Muscle layer of colon (tissue), 2 donors: ENCODE measurements around the gene MX2.

ENCODE experiments used
- H3K27ac ChIP-seq: one replicate; pipeline ENCODE4 v1.7.0; 2013; ENCODE audit warnings: low read depth, mild to moderate bottlenecking, low read length, moderate library complexity
- H3K27me3 ChIP-seq, 2 donors: one replicate each; pipeline ENCODE4 v1.7.0; 2013; ENCODE audit warnings: low read length in 2 of 2, mild to moderate bottlenecking in 2 of 2; ENCODE audit not compliant: insufficient read depth in 2 of 2, control insufficient read depth in 1 of 2
- H3K36me3 ChIP-seq: one replicate; pipeline ENCODE4 v1.7.0; 2013; ENCODE audit warnings: mild to moderate bottlenecking, low read length; ENCODE audit not compliant: insufficient read depth
- H3K4me1 ChIP-seq: one replicate; pipeline ENCODE4 v1.7.0; 2013; ENCODE audit warnings: mild to moderate bottlenecking, low read length; ENCODE audit not compliant: insufficient read depth
- H3K4me3 ChIP-seq, 2 donors: one replicate each; pipeline ENCODE4 v1.7.0; 2013; ENCODE audit warnings: low read length in 2 of 2, low read depth in 1 of 2, mild to moderate bottlenecking in 1 of 2, moderate library complexity in 1 of 2
- H3K9ac ChIP-seq: one replicate; pipeline ENCODE4 v1.7.0; 2013; ENCODE audit warnings: low read length
- H3K9me3 ChIP-seq: one replicate; pipeline ENCODE4 v1.7.0; 2013; ENCODE audit warnings: mild to moderate bottlenecking, low read length
- donor health status: abdominal sarcoma.
- donor health status: Adenocarcinoma of cecum.

Gene MX2

DNA sequence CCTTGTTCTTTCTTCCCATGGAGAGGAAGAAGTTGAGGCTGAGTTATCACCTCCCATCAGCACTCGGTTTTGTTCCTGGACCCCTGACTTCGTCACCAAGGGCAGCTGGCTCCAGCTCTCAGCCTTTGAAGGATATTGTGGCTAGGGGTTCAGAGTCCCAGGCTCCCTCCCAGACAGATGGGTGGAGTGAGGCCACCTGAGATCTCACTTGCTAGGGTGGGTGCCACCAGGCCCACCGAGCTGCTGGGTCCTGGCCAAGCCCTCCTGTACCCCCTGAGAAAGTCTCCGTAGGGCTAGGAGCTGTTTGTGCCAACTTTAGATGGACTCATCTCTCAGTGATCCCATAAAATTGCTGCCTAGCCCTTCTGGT, 6.9 kb downstream of the MX2 start:
- Histone ChIP-seq H3K9ac (no peak overlapping the region), H3K9me3 (no peaks in the 10 kb centered on the region), H3K27ac (peak overlapping the region; percentile 23), H3K4me3 (no peak overlapping the region), H3K36me3 (no peaks in the 10 kb centered on the region), H3K4me1 (peaks cover 15% of the 10 kb centered on the region), H3K27me3 (peaks cover 0 to 6% of the 10 kb centered on the region in 2 donors)

DNA sequence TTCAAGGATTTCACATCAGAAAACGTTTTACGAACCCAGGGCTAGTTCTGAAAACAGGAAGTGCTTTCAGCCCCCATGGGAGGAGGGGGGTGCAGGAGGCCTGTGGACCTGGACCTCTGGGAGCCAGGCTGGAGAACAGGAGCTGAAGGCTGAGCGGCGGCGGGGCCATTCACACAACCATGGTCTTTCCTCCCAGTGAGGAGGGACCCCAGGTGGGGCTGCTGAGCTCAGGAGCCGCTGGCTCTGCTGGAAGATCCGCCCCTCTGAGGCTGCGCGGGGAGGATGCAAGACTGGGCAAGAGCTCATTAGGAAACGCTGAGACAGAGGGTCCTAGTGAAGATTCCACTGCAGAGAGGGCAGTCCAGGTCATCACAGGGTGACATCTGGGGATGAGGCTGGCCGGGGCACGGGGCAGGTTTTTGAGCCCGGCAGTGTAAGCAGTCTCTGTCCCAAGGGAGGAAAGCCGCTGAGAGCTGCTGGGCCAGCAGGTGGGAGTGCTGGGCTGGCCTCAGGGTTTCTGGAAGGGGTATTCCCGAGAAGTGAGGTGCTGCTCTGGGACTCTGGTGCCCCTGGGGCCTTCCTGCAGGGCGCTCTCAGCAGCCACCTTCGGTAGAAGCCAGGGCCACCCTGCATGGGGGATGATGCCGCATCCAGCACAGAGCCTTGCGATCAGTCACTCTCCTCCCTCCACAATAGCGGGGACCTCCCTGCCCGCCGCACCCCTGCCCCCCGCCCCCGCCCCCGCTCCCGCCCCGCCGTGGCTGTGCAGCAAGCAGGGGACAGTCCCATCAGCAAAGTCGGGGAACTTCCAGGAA, 7.5 kb downstream of the MX2 start:
- H3K27ac ChIP-seq, result peak overlapping the region; percentile 23

DNA sequence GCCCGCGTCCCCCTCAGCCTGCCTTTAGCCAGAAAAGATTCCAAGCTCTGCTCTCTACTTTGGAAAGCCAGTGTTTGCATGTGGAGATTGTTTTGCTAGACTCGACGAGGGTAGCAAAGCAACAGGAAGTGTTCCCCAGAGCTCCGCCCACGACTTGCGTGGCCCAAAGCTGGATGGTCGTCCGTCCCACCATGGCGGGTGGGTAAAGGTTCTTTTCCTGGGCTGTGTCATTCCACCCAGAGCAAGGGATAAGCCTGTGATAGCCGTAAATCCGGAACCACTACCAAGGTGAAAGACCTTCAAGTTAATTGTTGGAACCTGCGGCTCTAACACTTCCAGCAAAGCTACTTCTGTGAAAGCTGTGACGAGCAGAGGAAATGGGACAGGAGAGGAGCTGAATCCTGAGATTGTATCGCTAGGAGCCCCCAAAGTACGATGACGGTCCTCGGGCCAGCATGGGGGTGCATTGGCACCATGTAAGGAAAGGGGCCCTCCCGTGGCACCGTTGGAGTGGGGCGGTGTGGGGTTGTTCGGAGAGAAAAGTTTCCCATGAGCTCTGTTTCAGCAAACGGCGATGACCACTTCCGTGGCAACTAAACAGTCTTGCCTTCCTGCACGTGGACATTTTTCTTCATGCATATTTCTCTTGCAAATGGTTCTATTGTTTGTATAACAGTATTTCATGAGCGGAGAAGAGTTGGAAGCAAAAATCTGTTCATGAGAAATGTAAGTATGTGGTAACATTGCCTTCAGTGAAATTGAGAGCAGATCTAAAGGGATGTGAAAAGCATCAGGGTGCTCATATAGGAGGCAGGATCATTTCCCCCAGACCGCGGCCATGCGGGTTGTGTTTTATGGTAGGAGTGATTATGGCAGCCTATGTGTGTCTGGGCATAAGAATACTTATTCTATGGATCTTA, 8.4 kb downstream of the MX2 start:
- Histone ChIP-seq H3K4me3 (peak overlapping the region in 1 of 2 donors; percentile 43), H3K27ac (no peak overlapping the region), H3K4me1 (peaks cover 15% of the 10 kb centered on the region)

More for the DNA sequence above, 7.5 kb downstream of the MX2 start:
- H3K4me1 ChIP-seq, result peaks cover 15% of the 10 kb centered on the region
- no peaks in the 10 kb centered on the region for H3K36me3 ChIP-seq
- H3K9me3 ChIP-seq, result no peaks in the 10 kb centered on the region
- H3K9ac ChIP-seq, result no peak overlapping the region
- peaks cover 0 to 6% of the 10 kb centered on the region in 2 donors for H3K27me3 ChIP-seq
- H3K4me3 ChIP-seq, result peak overlapping the region in 1 of 2 donors; percentile 46

GRCh38 chr21:41370840-41371684, 9.2 kb downstream of the MX2 start:
- Histone ChIP-seq H3K4me3 (no peak overlapping the region), H3K9ac (no peak overlapping the region), H3K36me3 (no peaks in the 10 kb centered on the region), H3K27ac (no peak overlapping the region), H3K27me3 (peaks cover 0 to 6% of the 10 kb centered on the region in 2 donors), H3K4me1 (peaks cover 15% of the 10 kb centered on the region), H3K9me3 (no peaks in the 10 kb centered on the region)

More for the DNA sequence above, 8.4 kb downstream of the MX2 start:
- H3K36me3 ChIP-seq, result no peaks in the 10 kb centered on the region
- no peaks in the 10 kb centered on the region for H3K9me3 ChIP-seq
- peaks cover 0 to 6% of the 10 kb centered on the region in 2 donors for H3K27me3 ChIP-seq
- H3K9ac ChIP-seq, result no peak overlapping the region

- Histone ChIP-seq H3K9ac (no peak overlapping the region), H3K36me3 (no peaks in the 10 kb centered on the region), H3K9me3 (no peaks in the 10 kb centered on the region), H3K27ac (no peak overlapping the region), H3K27me3 (peaks cover 0 to 6% of the 10 kb centered on the region in 2 donors), H3K4me1 (peaks cover 15% of the 10 kb centered on the region), H3K4me3 (no peak overlapping the region)
These were observed 9.8 kb downstream of the MX2 start for GRCh38 chr21:41371685-41372030.

DNA sequence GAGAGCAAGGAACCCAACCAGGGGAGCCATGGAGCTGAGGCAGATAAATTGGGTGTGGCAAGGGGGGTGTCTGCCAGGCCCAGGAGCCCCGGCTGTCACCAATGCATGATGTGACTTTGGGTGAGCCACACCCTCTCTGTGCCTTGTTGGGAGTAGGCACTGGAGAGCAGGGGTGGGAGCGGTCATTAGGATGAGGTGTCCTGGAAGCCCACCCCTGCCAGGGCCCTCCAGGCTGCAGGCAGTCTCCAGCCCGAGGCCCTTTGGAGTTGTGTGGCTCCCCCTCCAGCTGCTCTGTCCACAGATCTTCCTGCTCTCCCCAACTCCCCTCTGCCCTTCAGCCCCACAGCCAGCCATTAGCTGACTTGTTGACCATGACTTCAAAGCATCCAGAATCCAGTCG, 11.4 kb downstream of the MX2 start:
- Histone ChIP-seq H3K27me3 (peaks cover 0 to 6% of the 10 kb centered on the region in 2 donors), H3K4me1 (peaks cover 12% of the 10 kb centered on the region), H3K4me3 (no peak overlapping the region), H3K27ac (no peak overlapping the region), H3K36me3 (peaks cover 7% of the 10 kb centered on the region), H3K9me3 (no peaks in the 10 kb centered on the region), H3K9ac (no peak overlapping the region)

DNA sequence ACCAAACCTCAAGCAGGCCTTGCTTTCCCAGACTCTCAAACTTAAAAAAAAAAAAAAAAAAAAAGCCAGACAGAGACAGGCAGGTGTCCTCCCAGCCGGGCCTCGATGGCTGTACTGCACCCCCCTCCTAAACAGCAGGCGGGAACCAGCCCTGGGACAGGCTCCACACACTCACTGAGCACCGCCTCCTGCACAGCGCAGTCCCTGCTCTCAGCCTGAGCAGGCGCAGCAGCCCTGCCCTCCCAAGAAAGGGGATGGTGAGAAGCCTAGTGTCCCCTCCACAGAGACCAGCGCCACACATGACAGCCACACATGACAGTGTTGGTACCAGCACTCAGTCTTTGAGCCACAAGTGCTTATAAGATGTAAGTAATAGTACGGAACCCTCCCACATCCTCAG, 11.9 kb downstream of the MX2 start:
- no peaks in the 10 kb centered on the region for H3K9me3 ChIP-seq
- peaks cover 0 to 5% of the 10 kb centered on the region in 2 donors for H3K27me3 ChIP-seq
- peaks cover 7% of the 10 kb centered on the region for H3K36me3 ChIP-seq
- no peak overlapping the region for H3K27ac ChIP-seq
- peaks cover 7% of the 10 kb centered on the region for H3K4me1 ChIP-seq
- no peak overlapping the region for H3K9ac ChIP-seq
- H3K4me3 ChIP-seq, result no peak overlapping the region

- no peaks in the 10 kb centered on the region for H3K9me3 ChIP-seq
- no peak overlapping the region for H3K9ac ChIP-seq
- H3K27ac ChIP-seq, result no peak overlapping the region
- peaks cover 0 to under 1% of the 10 kb centered on the region in 2 donors for H3K27me3 ChIP-seq
- H3K4me1 ChIP-seq, result peaks cover 2% of the 10 kb centered on the region
- H3K36me3 ChIP-seq, result peaks cover 7% of the 10 kb centered on the region
- H3K4me3 ChIP-seq, result no peak overlapping the region
These were observed 12.4 kb downstream of the MX2 start for GRCh38 chr21:41374177-41374712.

DNA sequence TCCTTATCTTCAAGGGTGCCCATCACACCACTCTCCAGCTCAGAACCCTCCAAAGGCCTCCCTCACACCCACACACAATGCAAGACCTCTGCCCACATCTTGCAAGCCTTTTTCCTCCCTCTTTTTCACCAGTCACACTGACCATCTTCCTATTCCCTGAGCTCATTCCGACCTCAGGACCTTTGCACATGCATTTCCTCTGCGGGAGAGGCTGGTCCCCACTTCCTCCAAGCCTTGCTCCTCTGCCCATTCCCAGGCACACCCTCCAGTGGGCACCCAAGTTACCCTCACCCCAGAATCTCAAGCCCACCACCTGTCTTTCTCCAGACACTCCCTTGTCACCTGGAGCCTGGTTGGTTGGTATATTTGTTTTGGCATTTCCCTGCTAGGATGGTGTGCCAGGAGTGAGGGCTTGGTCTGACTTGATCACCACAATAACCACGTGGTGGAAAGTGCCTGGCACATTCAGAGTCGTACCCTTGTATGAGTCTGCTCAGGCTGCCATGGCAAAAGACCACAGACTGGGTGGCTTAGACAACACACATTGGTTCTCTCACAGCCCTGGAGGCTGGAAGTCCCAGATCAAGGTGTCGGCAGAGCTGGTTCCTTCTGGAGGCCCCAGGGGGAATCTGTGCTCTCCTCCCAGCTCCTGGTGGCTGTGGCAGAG, 13.2 kb downstream of the MX2 start:
- Histone ChIP-seq H3K9ac (no peak overlapping the region), H3K9me3 (no peaks in the 10 kb centered on the region), H3K36me3 (peaks cover 7% of the 10 kb centered on the region), H3K27ac (no peak overlapping the region), H3K4me3 (no peak overlapping the region), H3K27me3 (no peaks in the 10 kb centered on the region), H3K4me1 (no peaks in the 10 kb centered on the region)

GRCh38 chr21:41375875-41376274, 14.0 kb downstream of the MX2 start:
- Histone ChIP-seq H3K9ac (no peak overlapping the region), H3K27me3 (no peaks in the 10 kb centered on the region), H3K27ac (no peak overlapping the region), H3K9me3 (no peaks in the 10 kb centered on the region), H3K4me1 (no peaks in the 10 kb centered on the region), H3K36me3 (peaks cover 10% of the 10 kb centered on the region), H3K4me3 (no peak overlapping the region)
